Measurements from ENCODE around the gene C9orf78. TPM values are rescaled to one million over a fixed set of nuclear protein-coding genes. Genes with fewer than 3 reads are reported as not detected.
A peak's percentile ranks its signal among the peaks of the same experiment; 100 is the strongest.

Gene C9orf78
- total RNA-seq, 1 experiment from 2014 or later, result 37.5 TPM

DNA sequence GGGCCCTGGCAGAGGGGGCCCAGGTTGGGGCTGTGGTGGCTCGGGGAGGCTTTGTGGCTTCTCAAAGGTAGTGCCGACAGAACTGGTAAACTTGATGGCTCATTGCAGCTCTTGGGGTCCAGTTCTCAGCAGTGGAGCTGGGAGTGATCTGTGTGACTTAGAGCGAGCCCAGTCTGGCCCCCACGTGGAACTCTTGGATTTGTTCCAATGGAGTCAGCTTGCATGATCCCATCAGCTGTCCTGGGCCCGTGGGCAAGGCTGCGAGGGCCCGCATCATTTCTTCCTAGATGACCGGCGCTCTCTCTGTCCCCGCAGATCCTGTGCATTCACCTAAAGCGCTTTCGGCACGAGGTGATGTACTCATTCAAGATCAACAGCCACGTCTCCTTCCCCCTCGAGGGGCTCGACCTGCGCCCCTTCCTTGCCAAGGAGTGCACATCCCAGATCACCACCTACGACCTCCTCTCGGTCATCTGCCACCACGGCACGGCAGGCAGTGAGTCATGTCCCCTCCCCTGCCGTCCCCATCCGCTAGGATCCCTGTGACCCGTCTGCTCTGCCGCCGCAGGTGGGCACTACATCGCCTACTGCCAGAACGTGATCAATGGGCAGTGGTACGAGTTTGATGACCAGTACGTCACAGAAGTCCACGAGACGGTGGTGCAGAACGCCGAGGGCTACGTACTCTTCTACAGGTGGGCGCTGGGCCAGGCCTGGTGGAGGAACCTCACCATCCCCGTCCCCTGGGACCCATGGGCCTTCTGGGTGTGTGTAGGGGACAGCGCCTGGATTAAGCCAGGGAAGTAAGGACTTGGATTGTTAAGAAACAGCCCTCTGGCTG lies 39.4 kb upstream of the C9orf78 start:
- no peak overlapping the region for H2BK120ac ChIP-seq (ENCODE audit: low read depth, low read length, poor library complexity, severe bottlenecking)
- H3K23me2 ChIP-seq (ENCODE audit: insufficient read length, low read depth, low read length, poor library complexity, severe bottlenecking), result no peaks in the 10 kb centered on the region
- H2BK20ac ChIP-seq (ENCODE audit: low read depth, low read length, poor library complexity, severe bottlenecking), result no peak overlapping the region
- no peak overlapping the region for H3K4me2 ChIP-seq (ENCODE audit: insufficient read depth, insufficient read length, low read length)
- H3K18ac ChIP-seq (ENCODE audit: insufficient read length, low read depth, low read length), result no peak overlapping the region
- no peak for TF ChIP-seq CTCF (conservative IDR thresholded peaks at IDR 0.05)
- Mint-ChIP-seq H3K4me3 (no peak overlapping the region), H3K4me1 (0 out of 4 replicates have a peak, but pooled peaks cover 0 to 2% of the 10 kb centered on the region in 2 experiments), H3K27ac (peak overlapping the region in 2 of 3 experiments; percentile 61 to 70; a peak in 3 of 7 replicates), H3K27me3 (ENCODE audit: low read depth) (no peaks in the 10 kb centered on the region), H3K36me3 (ENCODE audit: insufficient read depth in 1 of 3, low read depth in 3 of 3) (peaks cover 2 to 18% (median 14%) of the 10 kb centered on the region in 3 experiments; a peak in 6 of 7 replicates), H3K9me3 (no peaks in the 10 kb centered on the region)
- H3K79me2 ChIP-seq (ENCODE audit: insufficient read depth, low read length), result no peaks in the 10 kb centered on the region
- no peak overlapping the region for H3K9ac ChIP-seq (ENCODE audit: extremely low read depth, insufficient read length, low read length)
- H3K14ac ChIP-seq (ENCODE audit: insufficient read depth, low read length), result no peak overlapping the region
- H2BK5ac ChIP-seq (ENCODE audit: insufficient read length, low read length), result no peak overlapping the region
- no peak overlapping the region for H2AK5ac ChIP-seq (ENCODE audit: insufficient read length, low read length)
- H3K27ac ChIP-seq (ENCODE audit: insufficient read length, low read depth, low read length), result no peak overlapping the region
- H3K56ac ChIP-seq (ENCODE audit: insufficient read length, low read depth, low read length), result no peak overlapping the region
- H2BK12ac ChIP-seq (ENCODE audit: insufficient read length, low read depth, low read length), result no peak overlapping the region
- H2AFZ ChIP-seq (ENCODE audit: low read length), result no peak overlapping the region
- no peak overlapping the region for H4K5ac ChIP-seq (ENCODE audit: insufficient read length, low read depth, low read length)
- H4K91ac ChIP-seq (ENCODE audit: insufficient read length, low read depth, low read length), result no peak overlapping the region
- no CpG with 5 or more reads among the region's 38 CpGs for WGBS (ENCODE audit: extremely low coverage, insufficient read length, low lambda C conversion rate)
- no peaks in the 10 kb centered on the region for H3K79me1 ChIP-seq (ENCODE audit: insufficient read depth, low read depth, low read length, poor library complexity, severe bottlenecking)
- no peaks in the 10 kb centered on the region for H3K27me3 ChIP-seq (ENCODE audit: insufficient read depth, low read length)
- no peak overlapping the region for H3K4ac ChIP-seq (ENCODE audit: low read depth, low read length)
- no peak for DNase-seq
- H2BK15ac ChIP-seq (ENCODE audit: low read depth, low read length), result no peak overlapping the region
- no peak overlapping the region for H3T11ph ChIP-seq (ENCODE audit: low read length)
- H3K23ac ChIP-seq (ENCODE audit: insufficient read length, low read depth, low read length), result no peak overlapping the region
- H4K20me1 ChIP-seq (ENCODE audit: control insufficient read depth, insufficient read depth, insufficient read length), result no peaks in the 10 kb centered on the region
- H4K8ac ChIP-seq (replicated peaks; ENCODE audit: insufficient read length, low read depth, low read length), result no peak overlapping the region
- no peaks in the 10 kb centered on the region for H3K4me1 ChIP-seq (ENCODE audit: insufficient read depth, low read length)
- H3K9me3 ChIP-seq (ENCODE audit: control insufficient read depth, low read depth, low read length), result no peaks in the 10 kb centered on the region
